Globus pallidus (tissue), 1 donor: Measurements from ENCODE around the gene PRRC2A.

Experiments used
- DNase-seq: peaks from one replicate; pipeline ENCODE4 v3.0.0-alpha.2; 2015; ENCODE audit warnings: low spot score

PRRC2A gene

DNA sequence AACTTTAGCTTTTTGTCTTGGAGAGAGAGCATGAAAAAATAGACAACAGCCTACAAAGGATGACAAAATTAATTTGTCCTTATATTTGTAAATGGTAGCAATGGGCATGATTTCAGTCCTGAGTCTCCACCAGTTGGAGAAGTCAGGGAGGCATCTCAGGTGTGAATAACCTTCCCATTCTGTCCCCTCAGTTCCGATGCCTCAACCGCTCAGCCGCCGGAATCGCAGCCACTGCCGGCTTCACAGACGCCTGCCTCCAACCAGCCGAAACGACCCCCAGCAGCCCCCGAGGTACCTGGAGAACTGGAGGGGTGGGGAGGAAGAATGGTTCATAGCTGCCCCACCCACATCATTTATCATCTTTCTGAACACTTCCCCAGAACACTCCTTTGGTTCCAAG is 3.6 kb downstream of the PRRC2A start:
- DNase-seq, result no peak

DNA sequence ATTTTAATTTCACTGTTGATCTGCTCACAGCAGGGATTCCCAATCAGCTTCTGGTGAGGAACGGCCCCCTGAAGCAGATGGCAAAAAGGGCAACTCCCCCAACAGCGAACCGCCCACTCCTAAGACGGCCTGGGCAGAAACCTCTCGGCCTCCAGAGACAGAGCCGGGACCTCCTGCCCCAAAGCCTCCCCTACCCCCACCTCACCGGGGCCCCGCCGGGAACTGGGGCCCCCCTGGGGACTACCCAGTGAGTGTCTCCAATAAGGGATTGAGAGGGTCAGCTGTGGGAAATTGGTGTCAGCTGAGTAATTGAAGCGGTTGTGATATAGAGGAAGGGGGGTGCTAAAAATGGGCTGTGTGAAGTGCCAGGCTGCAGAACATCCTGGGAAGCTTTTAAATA is 6.4 kb downstream of the PRRC2A start:
- no peak for DNase-seq

DNA sequence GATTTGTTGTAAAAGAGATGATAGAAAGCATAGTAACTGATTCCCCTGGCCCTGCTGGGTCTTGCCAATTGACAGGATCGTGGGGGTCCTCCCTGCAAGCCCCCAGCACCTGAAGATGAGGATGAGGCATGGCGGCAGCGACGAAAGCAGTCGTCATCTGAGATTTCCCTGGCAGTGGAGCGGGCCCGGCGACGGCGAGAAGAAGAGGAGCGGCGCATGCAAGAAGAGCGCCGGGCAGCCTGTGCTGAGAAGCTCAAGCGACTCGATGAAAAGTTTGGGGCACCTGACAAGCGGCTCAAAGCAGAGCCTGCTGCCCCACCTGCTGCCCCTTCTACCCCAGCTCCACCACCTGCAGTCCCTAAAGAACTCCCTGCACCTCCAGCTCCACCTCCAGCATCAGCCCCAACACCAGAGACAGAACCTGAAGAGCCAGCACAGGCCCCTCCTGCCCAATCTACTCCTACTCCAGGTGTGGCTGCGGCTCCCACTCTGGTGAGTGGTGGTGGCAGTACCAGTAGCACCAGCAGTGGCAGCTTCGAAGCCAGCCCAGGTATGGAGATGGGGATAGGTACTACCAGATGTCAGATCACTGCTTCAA is 7.3 kb downstream of the PRRC2A start:
- no peak for DNase-seq

- no peak for DNase-seq
These were observed 8.5 kb downstream of the PRRC2A start for GRCh38 chr6:31629014-31629413.

DNA sequence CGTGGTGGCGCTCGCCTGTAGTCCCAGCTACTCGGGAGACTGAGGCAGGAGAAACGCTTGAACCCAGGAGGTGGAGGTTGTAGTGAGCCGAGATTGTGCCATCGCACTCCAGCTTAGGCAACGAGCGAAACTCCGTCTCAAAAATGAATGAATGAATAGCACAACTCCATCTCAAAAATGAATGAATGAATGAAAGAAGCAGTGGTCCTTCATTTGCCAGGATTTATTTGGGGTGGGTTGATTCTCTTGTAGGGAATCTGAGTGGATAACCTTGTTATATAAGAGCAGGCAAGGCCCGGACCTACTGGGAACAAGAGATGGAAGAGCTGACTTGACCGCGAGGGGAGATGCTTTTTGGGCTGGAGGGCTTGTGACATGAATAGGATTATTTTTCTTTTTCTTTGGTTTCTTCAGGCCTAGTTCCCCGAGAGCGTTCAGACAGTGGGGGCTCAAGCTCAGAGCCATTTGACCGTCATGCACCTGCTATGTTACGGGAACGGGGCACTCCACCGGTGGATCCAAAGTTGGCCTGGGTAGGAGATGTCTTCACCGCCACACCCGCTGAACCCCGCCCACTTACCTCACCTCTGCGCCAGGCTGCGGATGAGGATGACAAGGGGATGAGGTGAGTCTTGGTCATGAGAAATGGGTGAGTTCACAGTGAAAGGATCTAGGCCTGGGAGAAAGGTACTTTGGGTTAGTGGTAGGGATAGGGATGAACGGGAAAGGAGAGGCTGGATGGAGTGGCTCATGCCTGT is 9.8 kb downstream of the PRRC2A start:
- no peak for DNase-seq

DNA sequence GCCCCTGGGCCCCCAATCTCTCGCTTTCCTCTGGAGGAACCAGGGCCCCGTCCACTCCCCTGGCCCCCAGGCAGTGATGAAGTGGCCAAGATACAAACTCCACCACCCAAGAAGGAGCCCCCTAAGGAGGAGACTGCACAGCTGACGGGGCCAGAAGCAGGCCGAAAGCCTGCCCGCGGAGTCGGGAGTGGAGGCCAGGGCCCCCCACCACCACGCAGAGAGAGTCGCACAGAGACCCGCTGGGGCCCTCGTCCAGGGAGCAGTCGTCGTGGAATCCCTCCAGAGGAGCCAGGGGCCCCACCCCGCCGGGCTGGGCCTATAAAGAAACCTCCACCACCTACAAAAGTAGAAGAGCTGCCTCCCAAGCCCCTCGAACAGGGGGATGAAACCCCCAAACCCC is 10.7 kb downstream of the PRRC2A start:
- no peak for DNase-seq

DNA sequence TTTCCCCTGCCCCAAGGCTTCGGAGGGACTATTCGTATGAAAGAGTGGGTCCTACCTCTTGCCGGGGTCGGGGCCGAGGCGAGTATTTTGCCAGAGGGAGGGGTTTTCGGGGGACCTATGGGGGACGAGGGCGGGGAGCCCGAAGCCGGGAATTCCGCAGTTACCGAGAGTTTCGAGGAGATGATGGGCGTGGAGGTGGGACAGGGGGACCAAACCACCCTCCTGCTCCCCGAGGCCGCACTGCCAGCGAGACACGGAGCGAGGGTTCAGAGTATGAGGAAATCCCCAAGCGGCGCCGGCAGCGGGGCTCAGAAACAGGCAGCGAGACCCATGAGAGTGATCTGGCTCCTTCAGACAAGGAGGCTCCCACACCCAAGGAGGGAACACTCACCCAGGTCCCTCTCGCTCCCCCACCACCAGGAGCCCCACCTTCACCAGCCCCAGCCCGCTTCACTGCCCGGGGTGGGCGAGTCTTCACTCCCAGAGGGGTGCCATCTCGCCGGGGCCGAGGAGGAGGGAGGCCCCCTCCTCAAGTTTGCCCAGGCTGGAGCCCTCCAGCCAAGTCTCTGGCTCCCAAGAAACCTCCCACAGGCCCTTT is 11.3 kb downstream of the PRRC2A start:
- no peak for DNase-seq

- no peak for DNase-seq
These were observed 11.9 kb downstream of the PRRC2A start for GRCh38 chr6:31632279-31632946.

- no peak for DNase-seq
These were observed 12.9 kb downstream of the PRRC2A start for GRCh38 chr6:31633447-31633846.

DNA sequence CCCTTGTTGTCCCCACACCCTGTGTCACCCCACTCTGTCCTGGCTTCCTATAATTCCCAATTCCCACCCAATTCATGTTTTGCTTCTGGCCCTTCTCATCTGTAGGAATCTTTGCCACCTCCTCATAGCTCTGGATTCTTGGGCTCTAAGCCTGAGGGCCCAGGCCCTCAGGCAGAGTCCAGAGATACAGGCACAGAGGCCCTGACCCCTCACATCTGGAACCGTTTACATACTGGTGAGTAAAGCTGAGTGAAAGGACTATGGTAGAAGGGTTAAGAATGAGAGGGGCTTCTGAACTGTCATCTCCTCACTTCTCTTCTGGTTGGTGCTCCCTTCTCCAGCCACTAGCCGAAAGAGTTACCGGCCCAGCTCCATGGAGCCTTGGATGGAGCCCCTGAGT is 13.6 kb downstream of the PRRC2A start:
- no peak for DNase-seq

DNA sequence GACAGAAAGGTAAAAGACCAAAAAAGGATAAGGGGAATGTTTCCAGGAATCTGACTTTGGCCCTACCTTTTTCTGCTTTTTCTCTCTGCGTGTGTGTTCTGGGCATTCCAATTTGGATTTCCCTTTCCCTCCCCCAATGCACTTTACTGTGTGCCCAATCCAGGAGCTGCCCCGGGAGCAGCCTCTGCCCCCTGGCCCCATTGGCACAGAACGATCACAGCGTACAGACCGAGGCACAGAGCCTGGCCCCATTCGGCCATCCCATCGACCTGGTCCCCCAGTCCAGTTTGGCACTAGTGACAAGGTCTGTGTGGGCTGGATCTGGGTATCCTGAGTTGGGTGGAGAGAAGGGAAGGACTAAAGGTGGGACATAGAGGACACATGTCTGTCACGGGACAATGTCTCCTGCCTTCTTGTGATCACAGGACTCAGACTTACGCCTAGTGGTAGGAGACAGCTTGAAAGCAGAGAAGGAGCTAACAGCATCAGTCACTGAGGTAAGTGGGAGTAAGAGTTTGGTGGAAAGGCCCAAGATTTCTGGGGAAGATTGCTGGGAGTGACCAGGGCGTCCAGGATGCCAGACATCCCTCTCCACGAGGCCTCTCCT is 14.6 kb downstream of the PRRC2A start:
- no peak for DNase-seq

DNA sequence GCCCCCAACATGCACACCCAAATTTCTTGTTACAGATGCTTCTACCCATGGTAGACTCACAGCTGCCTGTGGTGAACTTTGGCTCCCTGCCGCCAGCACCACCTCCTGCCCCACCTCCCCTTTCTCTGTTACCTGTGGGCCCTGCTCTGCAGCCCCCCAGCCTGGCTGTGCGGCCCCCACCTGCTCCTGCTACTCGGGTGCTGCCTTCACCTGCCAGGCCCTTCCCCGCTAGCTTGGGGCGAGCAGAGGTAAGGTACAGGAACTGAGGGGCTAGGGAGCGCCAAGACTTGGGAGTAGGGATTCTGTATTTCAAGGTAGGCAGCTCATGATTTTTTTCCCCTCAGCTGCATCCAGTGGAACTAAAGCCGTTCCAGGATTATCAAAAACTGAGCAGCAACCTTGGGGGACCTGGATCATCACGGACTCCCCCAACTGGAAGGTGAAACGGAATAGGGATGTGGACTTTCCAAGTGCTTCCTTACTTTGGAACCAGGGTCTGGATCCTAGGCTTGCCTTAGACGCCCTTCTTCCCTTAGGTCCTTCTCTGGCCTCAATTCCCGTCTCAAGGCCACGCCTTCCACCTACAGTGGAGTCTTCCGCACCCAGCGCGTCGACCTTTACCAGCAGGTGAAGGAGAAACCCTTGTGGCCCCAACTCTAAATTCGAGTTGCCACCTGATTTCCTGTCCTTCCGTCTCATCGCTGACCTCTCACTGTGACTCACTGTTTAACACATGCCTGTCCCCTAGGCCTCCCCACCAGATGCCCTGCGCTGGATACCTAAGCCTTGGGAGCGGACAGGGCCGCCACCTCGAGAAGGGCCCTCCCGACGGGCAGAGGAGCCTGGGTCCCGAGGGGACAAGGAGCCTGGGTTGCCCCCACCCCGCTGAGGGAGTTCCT is 16.4 kb downstream of the PRRC2A start:
- no peak for DNase-seq

DNA sequence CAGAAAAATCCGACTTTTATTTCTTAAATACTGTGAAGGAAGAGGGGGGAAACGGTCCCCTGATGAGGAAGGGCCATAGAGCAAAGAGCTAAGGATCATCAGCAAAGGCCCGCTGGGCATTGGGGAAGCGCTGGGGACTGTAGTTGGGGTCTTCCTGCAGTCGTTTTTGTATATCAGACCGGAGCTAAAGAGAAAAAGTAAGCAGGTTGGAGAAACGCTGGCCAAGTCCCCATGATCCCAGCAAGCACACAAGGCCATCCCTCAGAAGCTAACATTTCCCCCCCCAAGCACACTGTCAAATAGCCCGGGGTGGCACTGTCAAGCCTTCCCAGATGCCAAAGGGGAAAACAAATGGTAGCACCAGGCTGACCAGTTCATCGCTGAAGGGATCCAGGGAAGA is 18.5 kb downstream of the PRRC2A start:
- DNase-seq, result no peak

GRCh38 chr6:31639449-31639861 is 18.9 kb downstream of the PRRC2A start:
- DNase-seq, result no peak

- DNase-seq, result no peak
These were observed 20.1 kb downstream of the PRRC2A start for GRCh38 chr6:31640612-31641011.

DNA sequence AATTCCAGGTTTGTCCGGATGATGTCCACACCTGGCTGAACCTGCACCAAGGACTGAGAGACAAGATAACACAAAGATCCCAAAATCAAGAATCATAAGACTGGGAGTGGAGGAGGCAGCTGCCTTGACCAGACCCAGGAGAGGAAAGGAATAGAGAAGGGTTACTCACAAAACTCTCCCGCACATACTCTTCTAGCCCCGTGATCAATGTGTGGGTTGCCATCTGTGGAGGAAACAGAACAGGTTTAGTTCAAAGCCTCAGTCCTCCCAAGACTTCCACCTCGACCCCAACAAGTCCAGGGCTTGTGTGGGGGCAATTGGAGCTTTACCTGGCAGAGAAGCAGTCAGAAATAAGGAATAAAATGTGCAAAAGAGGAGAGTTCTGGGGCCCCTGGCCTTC is 20.9 kb downstream of the PRRC2A start:
- DNase-seq, result no peak

- no peak for DNase-seq
These were observed 22.5 kb downstream of the PRRC2A start for GRCh38 chr6:31642798-31643570.

DNA sequence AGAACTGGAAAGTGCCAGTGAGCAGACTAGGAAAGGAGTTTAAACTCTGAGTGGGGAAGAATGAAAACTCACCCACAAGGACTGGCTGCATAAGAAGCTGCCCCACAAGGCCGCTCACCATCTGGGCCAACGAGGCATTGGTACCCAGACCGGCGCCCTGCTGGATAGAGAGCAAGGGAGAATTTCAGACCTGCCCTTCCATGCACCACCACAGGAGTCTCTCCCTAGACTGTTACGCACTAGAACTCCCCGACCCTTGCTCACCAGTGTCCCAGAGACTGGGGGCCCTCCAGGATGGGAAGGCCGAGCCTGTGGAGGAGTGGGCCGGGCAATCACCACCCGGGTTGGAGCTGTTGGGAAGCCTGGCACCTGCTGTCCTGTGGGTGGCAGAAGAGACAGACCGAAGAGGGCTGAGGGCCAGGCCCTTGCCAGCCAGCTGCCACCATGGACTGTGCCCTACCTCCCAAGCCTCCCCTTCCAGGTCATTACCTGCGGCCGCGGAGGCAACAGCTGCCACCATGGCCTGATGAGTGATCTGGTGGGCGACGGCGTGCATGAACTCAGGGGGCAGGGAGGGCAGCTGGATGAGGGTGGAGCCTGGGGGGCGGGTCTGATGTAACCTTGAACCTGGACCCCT is 23.4 kb downstream of the PRRC2A start:
- DNase-seq, result no peak

GRCh38 chr6:31645325-31645724 is 24.8 kb downstream of the PRRC2A start:
- DNase-seq, result no peak

- no peak for DNase-seq
These were observed 31.2 kb downstream of the PRRC2A start for GRCh38 chr6:31651602-31652191.
